Measurements from ENCODE around the gene PPP3CA. TPM values are rescaled to one million over a fixed set of nuclear protein-coding genes. Genes with fewer than 3 reads are reported as not detected.

PPP3CA gene
- polyA plus RNA-seq, 1 donor (not counting 4 experiments of a cell fraction or from before 2014, with no cell fraction given) = 43.3 TPM

GRCh38 chr4:101294597-101294996 is 52.7 kb downstream of the PPP3CA start:
- Histone ChIP-seq H3K9me1 (ENCODE audit: control insufficient read depth, extremely low read depth, insufficient read depth, low read length) (no peaks in the 10 kb centered on the region), H2AFZ (ENCODE audit: control insufficient read depth, low read length) (no peak overlapping the region), H3K4me1 (ENCODE audit: control insufficient read depth, extremely low read depth, insufficient read depth, low read length) (no peaks in the 10 kb centered on the region), H3K9ac (ENCODE audit: control insufficient read depth, extremely low read depth, insufficient read depth, low read length) (no peak overlapping the region), H3K9me3 (ENCODE audit: control insufficient read depth, low read depth, low read length) (no peaks in the 10 kb centered on the region), H3K4me2 (ENCODE audit: control insufficient read depth, extremely low read depth, insufficient read depth, low read depth, low read length) (no peak overlapping the region), H3K27me3 (ENCODE audit: control insufficient read depth, extremely low read depth, insufficient read depth, low read length) (no peaks in the 10 kb centered on the region), H3K36me3 (ENCODE audit: control insufficient read depth in 2 of 2, extremely low read depth in 1 of 2, insufficient read depth in 2 of 2, low read length in 2 of 2) (no peaks in the 10 kb centered on the region), H3K27ac (ENCODE audit: control insufficient read depth, insufficient read depth, low read length) (no peak overlapping the region), H3K4me3 (ENCODE audit: control insufficient read depth in 2 of 3, extremely low read depth in 1 of 3, insufficient read depth in 2 of 3, low read depth in 1 of 3, low read length in 3 of 3) (no peak overlapping the region), H3K79me2 (ENCODE audit: control insufficient read depth, insufficient read depth, low read length) (peaks cover 81% of the 10 kb centered on the region), H4K20me1 (ENCODE audit: control insufficient read depth, extremely low read depth, insufficient read depth, low read length) (peaks cover 18% of the 10 kb centered on the region)
- FAIRE-seq (no peak), DNase-seq (ENCODE audit: low read depth, low spot score) (no peak)
- TF ChIP-seq EZH2 (IDR thresholded peaks at IDR 0.05; ENCODE audit: low read length) = no peak
- TF ChIP-seq CTCF (optimal IDR thresholded peaks at IDR 0.05 in 1 of 3, IDR thresholded peaks at IDR 0.05 in 1 of 3, conservative IDR thresholded peaks at IDR 0.05 in 1 of 3; ENCODE audit: extremely low read depth in 1 of 3, insufficient read depth in 2 of 3, low read length in 3 of 3) = no peak
- dilution Hi-C loops (cut with MboI; ENCODE audit: extremely low pct_ligation_motif_present, low sequenced_read_pairs) = no loop called here

- peaks cover 15% of the 10 kb centered on the region for H4K20me1 ChIP-seq (ENCODE audit: control insufficient read depth, extremely low read depth, insufficient read depth, low read length)
- H3K27me3 ChIP-seq (ENCODE audit: control insufficient read depth, extremely low read depth, insufficient read depth, low read length) = no peaks in the 10 kb centered on the region
- no peak overlapping the region for H2AFZ ChIP-seq (ENCODE audit: control insufficient read depth, low read length)
- no peaks in the 10 kb centered on the region for H3K9me3 ChIP-seq (ENCODE audit: control insufficient read depth, low read depth, low read length)
- no peak overlapping the region for H3K4me3 ChIP-seq (ENCODE audit: control insufficient read depth in 2 of 3, extremely low read depth in 1 of 3, insufficient read depth in 2 of 3, low read depth in 1 of 3, low read length in 3 of 3)
- FAIRE-seq = no peak
- no peak for DNase-seq (ENCODE audit: low read depth, low spot score)
- TF ChIP-seq CTCF (optimal IDR thresholded peaks at IDR 0.05 in 1 of 3, IDR thresholded peaks at IDR 0.05 in 1 of 3, conservative IDR thresholded peaks at IDR 0.05 in 1 of 3; ENCODE audit: extremely low read depth in 1 of 3, insufficient read depth in 2 of 3, low read length in 3 of 3) (no peak), EZH2 (IDR thresholded peaks at IDR 0.05; ENCODE audit: low read length) (no peak)
- peaks cover 79% of the 10 kb centered on the region for H3K79me2 ChIP-seq (ENCODE audit: control insufficient read depth, insufficient read depth, low read length)
- H3K9ac ChIP-seq (ENCODE audit: control insufficient read depth, extremely low read depth, insufficient read depth, low read length) = no peak overlapping the region
- H3K4me2 ChIP-seq (ENCODE audit: control insufficient read depth, extremely low read depth, insufficient read depth, low read depth, low read length) = no peak overlapping the region
- no peaks in the 10 kb centered on the region for H3K4me1 ChIP-seq (ENCODE audit: control insufficient read depth, extremely low read depth, insufficient read depth, low read length)
- no peaks in the 10 kb centered on the region for H3K36me3 ChIP-seq (ENCODE audit: control insufficient read depth in 2 of 2, extremely low read depth in 1 of 2, insufficient read depth in 2 of 2, low read length in 2 of 2)
- H3K27ac ChIP-seq (ENCODE audit: control insufficient read depth, insufficient read depth, low read length) = no peak overlapping the region
- no peaks in the 10 kb centered on the region for H3K9me1 ChIP-seq (ENCODE audit: control insufficient read depth, extremely low read depth, insufficient read depth, low read length)
- dilution Hi-C loops (cut with MboI; ENCODE audit: extremely low pct_ligation_motif_present, low sequenced_read_pairs) = no loop called here
Observed at GRCh38 chr4:101292901-101293300, 54.4 kb downstream of the PPP3CA start.
